CD14-positive monocyte (primary cell): ENCODE data around the gene DDA1. TPM values are rescaled to one million over a fixed set of nuclear protein-coding genes. Genes with fewer than 3 reads are reported as not detected.

Experiments used
- DNase-seq, 3 donors: peaks; one replicate each; pipeline ENCODE4 v3.0.0-alpha.2; 2011 to 2022
- H2AFZ ChIP-seq: 2 replicates; pipeline ENCODE4 v1.6.0; 2012; ENCODE audit warnings: mild to moderate bottlenecking, low read depth, low read length, inconsistent platforms; ENCODE audit not compliant: insufficient read depth, poor library complexity, severe bottlenecking
- H3K27ac ChIP-seq, 2 donors: 1 replicate in 1 of 2; 2 replicates in 1 of 2; pipeline ENCODE4 v1.5.1; 2012 to 2013; ENCODE audit warnings: low read length in 2 of 2, control low read depth in 1 of 2, inconsistent platforms in 1 of 2, low read depth in 1 of 2, mild to moderate bottlenecking in 1 of 2
- H3K27me3 ChIP-seq, 2 donors: one replicate each; pipeline versions ENCODE4 v1.6.0 to v1.6.1; 2011 to 2013; ENCODE audit warnings: low read length in 2 of 2; ENCODE audit not compliant: control insufficient read depth in 2 of 2, insufficient read depth in 2 of 2
- H3K36me3 ChIP-seq, 2 donors: replicated peaks in 1 of 2; 1 replicate in 1 of 2; 2 replicates in 1 of 2; pipeline versions ENCODE4 v1.5.1 to v1.6.1; 2012 to 2013; ENCODE audit warnings: low read length in 2 of 2, control low read depth in 1 of 2, inconsistent platforms in 1 of 2, mild to moderate bottlenecking in 1 of 2; ENCODE audit not compliant: insufficient read depth in 2 of 2, control insufficient read depth in 1 of 2
- H3K4me1 ChIP-seq, 2 donors: 1 replicate in 1 of 2; 2 replicates in 1 of 2; pipeline versions ENCODE4 v1.5.1 to v1.6.1; 2012 to 2013; ENCODE audit warnings: low read length in 2 of 2, control low read depth in 1 of 2, inconsistent platforms in 1 of 2, mild to moderate bottlenecking in 1 of 2, moderate library complexity in 1 of 2; ENCODE audit not compliant: insufficient read depth in 2 of 2, control insufficient read depth in 1 of 2
- H3K4me2 ChIP-seq: replicated peaks from 2 replicates; pipeline ENCODE3; 2012; ENCODE audit warnings: low read length, moderate library complexity, mild to moderate bottlenecking; ENCODE audit not compliant: poor library complexity, severe bottlenecking; ENCODE audit errors: extremely low read depth
- H3K4me3 ChIP-seq, 3 experiments: fragments of 200-600 bp in 1 of 3; sonication (generic) in 1 of 3; replicated peaks in 1 of 3; 1 replicate in 2 of 3; 2 replicates in 1 of 3; pipeline ENCODE4 v1.5.1; 2011 to 2013; ENCODE audit warnings: low read length in 3 of 3, mild to moderate bottlenecking in 3 of 3, control low read depth in 2 of 3, low read depth in 2 of 3, inconsistent platforms in 1 of 3, moderate library complexity in 1 of 3
- H3K79me2 ChIP-seq: 2 replicates; pipeline ENCODE4 v1.6.0; 2012; ENCODE audit warnings: mild to moderate bottlenecking, control low read depth, inconsistent platforms, low read length, moderate library complexity; ENCODE audit not compliant: insufficient read depth
- H3K9ac ChIP-seq: 2 replicates; pipeline ENCODE4 v1.6.0; 2017; ENCODE audit warnings: low read length, mild to moderate bottlenecking; ENCODE audit not compliant: insufficient read depth, poor library complexity, severe bottlenecking
- H3K9me3 ChIP-seq, 2 donors: replicated peaks in 1 of 2; 1 replicate in 1 of 2; 2 replicates in 1 of 2; pipeline versions ENCODE4 v1.5.1 to v1.6.1; 2012 to 2013; ENCODE audit warnings: low read length in 2 of 2, control low read depth in 1 of 2; ENCODE audit not compliant: control insufficient read depth in 1 of 2, insufficient read depth in 1 of 2
- H4K20me1 ChIP-seq: 2 replicates; pipeline ENCODE4 v1.6.0; 2012; ENCODE audit warnings: mild to moderate bottlenecking, low read length, control low read depth, moderate library complexity; ENCODE audit not compliant: insufficient read depth
- H3K27ac Mint-ChIP-seq, 7 donors: one replicate each; pipeline ENCODE4 v1.8.0; 2020; ENCODE audit warnings: mild to moderate bottlenecking in 7 of 7, mixed read lengths in 7 of 7, moderate library complexity in 6 of 7, inconsistent platforms in 2 of 7
- H3K27me3 Mint-ChIP-seq, 3 donors: one replicate each; pipeline ENCODE4 v1.8.0; 2021 to 2022; ENCODE audit warnings: low read depth in 3 of 3, mild to moderate bottlenecking in 3 of 3, mixed read lengths in 3 of 3, moderate library complexity in 3 of 3, inconsistent platforms in 1 of 3
- H3K36me3 Mint-ChIP-seq, 2 donors: one replicate each; pipeline ENCODE4 v1.8.0; 2020; ENCODE audit warnings: mixed read lengths in 2 of 2, inconsistent platforms in 1 of 2, mild to moderate bottlenecking in 1 of 2
- H3K4me1 Mint-ChIP-seq: one replicate; pipeline ENCODE4 v1.8.0; 2020; ENCODE audit warnings: mild to moderate bottlenecking, mixed read lengths
- H3K4me3 Mint-ChIP-seq, 2 donors: one replicate each; pipeline ENCODE4 v1.8.0; 2020; ENCODE audit warnings: mild to moderate bottlenecking in 2 of 2, mixed read lengths in 2 of 2, moderate library complexity in 1 of 2
- H3K9me3 Mint-ChIP-seq, 7 donors: one replicate each; pipeline ENCODE4 v1.8.0; 2020 to 2022; ENCODE audit warnings: mixed read lengths in 7 of 7, mild to moderate bottlenecking in 6 of 7, moderate library complexity in 6 of 7, inconsistent platforms in 2 of 7
- WGBS: methylation state at CpG from one replicate; pipeline ENCODE4 v1.1.5; 2013; ENCODE audit warnings: missing lambda C conversion rate; ENCODE audit not compliant: insufficient coverage; 5-methylcytosine and 5-hydroxymethylcytosine counted together
- intact Hi-C, 2 donors: fragments of 100-400 bp; cut with micrococcal nuclease; formaldehyde crosslinking; loops; one replicate each; pipeline versions ENCODE4 v1.15.0 to v1.15.1; 2023
- polyA plus RNA-seq, 3 donors: library from polyadenylated mRNA; depleted of rRNA in 1 of 3; unstranded in 2 of 3; stranded (reverse) in 1 of 3; fragments of 300-500 nt in 2 of 3; fragments of >200 nt in 1 of 3; fragmentation: Illumina TruSeq in 2 of 3; gene quantifications; 1 replicate in 2 of 3; 2 replicates in 1 of 3; pipeline ENCODE4 v1.2.3, GENCODE V29; 2012 to 2021
- TF ChIP-seq, protein P1 (sequence below): fragments of 200-600 bp; IDR thresholded peaks from one replicate; pipeline ENCODE4 v1.8.0; 2022; ENCODE audit warnings: antibody characterized with exemption, mild to moderate bottlenecking

The DDA1 gene
- polyA plus RNA-seq, 3 donors = 22.5 to 49.5 (median 23.8) TPM

- peaks cover 31% of the 10 kb centered on the region for H3K4me1 Mint-ChIP-seq
- H3K9ac ChIP-seq = no peak overlapping the region
- H3K36me3 Mint-ChIP-seq = peaks cover 22 to 36% of the 10 kb centered on the region in 2 donors
- H3K9me3 ChIP-seq = peaks cover 0 to 12% of the 10 kb centered on the region in 2 donors
- H3K27me3 ChIP-seq = peaks cover 11 to 28% of the 10 kb centered on the region in 2 donors
- no peak overlapping the region for H2AFZ ChIP-seq
- H3K27ac ChIP-seq = no peak overlapping the region
- peaks cover 0 to 14% (median 10%) of the 10 kb centered on the region in 7 donors for H3K9me3 Mint-ChIP-seq
- H3K4me2 ChIP-seq = no peak overlapping the region
- peak overlapping the region in 2 of 7 donors; percentile 53 to 68 for H3K27ac Mint-ChIP-seq
- TF ChIP-seq, protein P1, sequence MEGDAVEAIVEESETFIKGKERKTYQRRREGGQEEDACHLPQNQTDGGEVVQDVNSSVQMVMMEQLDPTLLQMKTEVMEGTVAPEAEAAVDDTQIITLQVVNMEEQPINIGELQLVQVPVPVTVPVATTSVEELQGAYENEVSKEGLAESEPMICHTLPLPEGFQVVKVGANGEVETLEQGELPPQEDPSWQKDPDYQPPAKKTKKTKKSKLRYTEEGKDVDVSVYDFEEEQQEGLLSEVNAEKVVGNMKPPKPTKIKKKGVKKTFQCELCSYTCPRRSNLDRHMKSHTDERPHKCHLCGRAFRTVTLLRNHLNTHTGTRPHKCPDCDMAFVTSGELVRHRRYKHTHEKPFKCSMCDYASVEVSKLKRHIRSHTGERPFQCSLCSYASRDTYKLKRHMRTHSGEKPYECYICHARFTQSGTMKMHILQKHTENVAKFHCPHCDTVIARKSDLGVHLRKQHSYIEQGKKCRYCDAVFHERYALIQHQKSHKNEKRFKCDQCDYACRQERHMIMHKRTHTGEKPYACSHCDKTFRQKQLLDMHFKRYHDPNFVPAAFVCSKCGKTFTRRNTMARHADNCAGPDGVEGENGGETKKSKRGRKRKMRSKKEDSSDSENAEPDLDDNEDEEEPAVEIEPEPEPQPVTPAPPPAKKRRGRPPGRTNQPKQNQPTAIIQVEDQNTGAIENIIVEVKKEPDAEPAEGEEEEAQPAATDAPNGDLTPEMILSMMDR = no peak
- 94% methylated on average over 13 of the region's 13 CpGs for WGBS
- peaks cover 27% of the 10 kb centered on the region for H4K20me1 ChIP-seq
- peaks cover 10% of the 10 kb centered on the region for H3K79me2 ChIP-seq
- peaks cover 23 to 40% (median 24%) of the 10 kb centered on the region in 3 donors for H3K27me3 Mint-ChIP-seq
- intact Hi-C loops = no loop called here
- H3K36me3 ChIP-seq = peaks cover 3 to 7% of the 10 kb centered on the region in 2 donors
- no peak overlapping the region for H3K4me3 ChIP-seq
- no peak for DNase-seq
- H3K4me3 Mint-ChIP-seq = peak overlapping the region in 1 of 2 donors; percentile 64
- H3K4me1 ChIP-seq = peaks cover 37 to 54% of the 10 kb centered on the region in 2 donors
These were observed 21.7 kb downstream of the DDA1 start for GRCh38 chr19:17331045-17331558.

DNA sequence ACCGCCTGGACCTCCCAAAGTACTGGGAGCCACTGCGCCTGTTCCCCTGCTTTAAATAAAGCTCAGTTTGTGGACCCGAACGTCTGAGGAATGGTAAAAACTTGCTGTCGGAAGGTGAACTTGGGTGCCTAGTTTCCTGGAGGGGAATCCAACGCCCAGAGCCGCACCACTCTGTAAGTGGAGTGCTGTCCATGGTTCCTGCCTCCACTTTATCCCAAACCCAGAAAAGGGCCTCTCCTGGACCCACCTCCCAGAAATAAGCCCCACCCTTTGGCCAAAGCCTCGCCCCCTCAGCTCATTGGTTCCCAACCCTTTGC, 23.0 kb downstream of the DDA1 start:
- H3K9me3 Mint-ChIP-seq = peaks cover 0 to 14% (median 10%) of the 10 kb centered on the region in 7 donors
- Histone ChIP-seq H4K20me1 (peaks cover 27% of the 10 kb centered on the region), H3K9ac (no peak overlapping the region), H3K4me3 (no peak overlapping the region), H2AFZ (no peak overlapping the region), H3K27me3 (peaks cover 11 to 28% of the 10 kb centered on the region in 2 donors), H3K27ac (no peak overlapping the region), H3K4me2 (no peak overlapping the region), H3K4me1 (peaks cover 45 to 61% of the 10 kb centered on the region in 2 donors), H3K36me3 (peaks cover 0 to 3% of the 10 kb centered on the region in 2 donors), H3K79me2 (peaks cover 10% of the 10 kb centered on the region), H3K9me3 (peaks cover 0 to 12% of the 10 kb centered on the region in 2 donors)
- no peak overlapping the region for H3K4me3 Mint-ChIP-seq
- 98% methylated on average over 8 of the region's 8 CpGs for WGBS
- no peak for DNase-seq
- intact Hi-C loops = no loop called here
- peaks cover 23 to 38% (median 24%) of the 10 kb centered on the region in 3 donors for H3K27me3 Mint-ChIP-seq
- peaks cover 22 to 35% of the 10 kb centered on the region in 2 donors for H3K36me3 Mint-ChIP-seq
- H3K4me1 Mint-ChIP-seq = peaks cover 41% of the 10 kb centered on the region
- TF ChIP-seq, protein P1 = no peak
- no peak overlapping the region for H3K27ac Mint-ChIP-seq
